NB4 (cell line): ENCODE results near the gene NDUFA13.

Experiments
- DNase-seq: peaks from one replicate; pipeline ENCODE4 v3.0.0; 2010; ENCODE audit warnings: low read depth
- H3K4me3 ChIP-seq: one replicate; pipeline ENCODE4 v1.5.1; 2011; ENCODE audit warnings: mild to moderate bottlenecking, low read depth, low read length, moderate library complexity
- MYC ChIP-seq: IDR thresholded peaks from 2 replicates; pipeline ENCODE4 v1.6.1; 2011; ENCODE audit warnings: low read depth, low read length
- POLR2A ChIP-seq: IDR thresholded peaks from 2 replicates; pipeline ENCODE4 v1.6.1; 2011; ENCODE audit warnings: mild to moderate bottlenecking; ENCODE audit not compliant: insufficient read length; ENCODE audit errors: extremely low read depth
- TF ChIP-seq, protein P1 (sequence below): IDR thresholded peaks from one replicate; pipeline ENCODE4 v1.5.1; 2012; ENCODE audit warnings: low read depth, low read length
- TF ChIP-seq, protein P2 (sequence below): IDR thresholded peaks from 2 replicates; pipeline ENCODE4 v1.6.1; 2011; ENCODE audit warnings: low read depth, low read length

NDUFA13 gene

DNA sequence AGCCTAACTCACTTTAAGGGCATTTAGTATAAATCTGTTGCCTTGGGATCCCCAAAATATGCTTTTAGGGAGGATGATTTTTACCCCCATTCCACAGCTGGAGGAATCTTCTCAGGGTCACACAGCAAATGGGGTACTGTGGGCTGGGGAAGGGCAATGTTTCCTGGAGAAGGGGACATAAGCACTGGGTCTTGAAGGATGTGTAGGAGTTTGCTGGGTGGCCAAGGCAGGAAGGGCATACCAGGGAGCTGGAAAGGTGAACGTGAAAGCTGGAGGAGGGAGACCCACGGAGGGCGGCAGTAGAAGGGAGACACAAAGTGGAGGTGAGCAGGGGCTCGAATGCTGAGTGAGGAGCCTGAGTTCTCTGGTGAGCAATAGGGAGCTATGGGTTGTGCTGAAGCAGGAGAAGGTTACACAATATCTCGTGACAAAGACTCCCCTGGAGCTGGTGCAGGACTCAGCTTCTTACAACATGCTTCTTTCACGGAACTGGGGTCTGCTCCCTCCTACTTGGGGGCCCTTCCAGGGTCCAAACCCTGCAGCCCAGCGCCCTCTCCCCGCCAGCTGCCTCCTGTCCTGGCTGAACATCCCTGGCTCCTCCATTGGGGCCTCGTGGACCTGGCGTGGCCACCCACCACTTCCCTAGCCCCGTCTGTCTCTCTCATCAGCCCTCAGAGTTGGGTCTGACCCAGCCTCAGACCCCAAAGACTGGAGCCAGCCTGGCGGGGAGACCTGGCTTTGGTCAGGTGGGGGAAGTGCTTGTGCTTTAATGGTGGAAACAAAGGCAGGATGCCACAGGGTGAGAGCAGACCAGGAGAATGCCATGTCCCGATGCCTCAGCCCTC, 33.1 kb downstream of the NDUFA13 start:
- TF ChIP-seq, protein P1, sequence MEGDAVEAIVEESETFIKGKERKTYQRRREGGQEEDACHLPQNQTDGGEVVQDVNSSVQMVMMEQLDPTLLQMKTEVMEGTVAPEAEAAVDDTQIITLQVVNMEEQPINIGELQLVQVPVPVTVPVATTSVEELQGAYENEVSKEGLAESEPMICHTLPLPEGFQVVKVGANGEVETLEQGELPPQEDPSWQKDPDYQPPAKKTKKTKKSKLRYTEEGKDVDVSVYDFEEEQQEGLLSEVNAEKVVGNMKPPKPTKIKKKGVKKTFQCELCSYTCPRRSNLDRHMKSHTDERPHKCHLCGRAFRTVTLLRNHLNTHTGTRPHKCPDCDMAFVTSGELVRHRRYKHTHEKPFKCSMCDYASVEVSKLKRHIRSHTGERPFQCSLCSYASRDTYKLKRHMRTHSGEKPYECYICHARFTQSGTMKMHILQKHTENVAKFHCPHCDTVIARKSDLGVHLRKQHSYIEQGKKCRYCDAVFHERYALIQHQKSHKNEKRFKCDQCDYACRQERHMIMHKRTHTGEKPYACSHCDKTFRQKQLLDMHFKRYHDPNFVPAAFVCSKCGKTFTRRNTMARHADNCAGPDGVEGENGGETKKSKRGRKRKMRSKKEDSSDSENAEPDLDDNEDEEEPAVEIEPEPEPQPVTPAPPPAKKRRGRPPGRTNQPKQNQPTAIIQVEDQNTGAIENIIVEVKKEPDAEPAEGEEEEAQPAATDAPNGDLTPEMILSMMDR, result no peak
- TF ChIP-seq MYC (peak; percentile 48), POLR2A (no peak)
- TF ChIP-seq, protein P2, sequence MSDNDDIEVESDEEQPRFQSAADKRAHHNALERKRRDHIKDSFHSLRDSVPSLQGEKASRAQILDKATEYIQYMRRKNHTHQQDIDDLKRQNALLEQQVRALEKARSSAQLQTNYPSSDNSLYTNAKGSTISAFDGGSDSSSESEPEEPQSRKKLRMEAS, result peak; percentile 40; the same call in 1 of the 2 replicates
- peak overlapping the region; percentile 16 for H3K4me3 ChIP-seq
- peak; percentile 92 for DNase-seq

DNA sequence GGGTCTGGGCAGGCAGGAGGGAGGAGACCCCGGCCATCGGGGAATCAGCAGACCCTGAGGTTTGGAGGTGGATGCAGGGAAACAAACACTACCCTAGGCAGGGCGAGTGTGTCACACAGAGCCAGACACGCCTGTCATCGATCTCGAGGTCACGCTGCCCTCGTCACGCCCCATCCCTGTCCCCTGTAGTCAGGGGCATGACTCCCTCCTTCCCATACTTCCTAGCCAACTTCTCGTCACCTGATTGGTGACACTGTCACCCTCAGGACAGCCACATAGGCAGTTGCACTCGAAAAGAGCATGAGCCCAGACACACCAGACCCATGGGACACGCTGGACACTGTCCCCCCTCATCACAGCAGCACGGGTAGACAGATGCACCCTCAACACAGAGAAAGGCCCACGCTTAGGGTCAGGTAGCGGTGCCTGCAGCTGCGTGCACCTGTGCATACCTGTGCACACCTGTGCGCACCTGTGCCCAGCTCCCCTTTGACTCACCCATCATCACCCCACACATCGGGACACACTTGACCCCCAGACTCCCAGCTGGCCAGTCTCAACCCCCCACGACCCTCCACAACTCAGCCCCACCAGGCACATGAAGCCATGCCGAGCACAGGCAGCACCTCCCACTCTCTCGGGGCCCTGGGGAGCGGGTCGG, 33.9 kb downstream of the NDUFA13 start:
- peak; percentile 55 for DNase-seq
- H3K4me3 ChIP-seq, result no peak overlapping the region
- TF ChIP-seq POLR2A, result no peak
- TF ChIP-seq, protein P1, result no peak

DNA sequence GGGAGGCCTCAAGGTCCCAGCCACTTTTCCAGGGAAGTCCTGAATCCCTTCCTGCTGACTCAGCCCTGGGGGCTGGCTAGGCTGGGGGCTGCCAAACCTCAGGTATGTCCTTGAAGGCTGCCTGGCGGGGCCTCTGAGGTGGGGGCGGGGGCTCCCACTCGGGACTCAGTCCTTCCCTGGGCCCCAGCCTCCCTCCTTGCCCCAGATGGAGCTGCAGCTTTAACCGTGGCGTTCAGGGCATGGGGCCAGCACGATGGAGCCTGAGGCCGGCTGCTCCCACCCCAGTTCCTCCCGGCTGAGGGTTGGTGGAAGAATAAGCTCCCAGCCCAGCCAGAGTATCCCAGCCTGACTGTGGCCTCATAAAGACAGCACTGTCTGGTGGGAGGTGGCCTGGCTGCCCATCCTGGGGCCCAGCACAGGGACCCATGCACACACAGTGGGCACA, 34.5 kb downstream of the NDUFA13 start:
- no peak for TF ChIP-seq POLR2A
- TF ChIP-seq, protein P2, result no peak
- no peak for DNase-seq
- no peak overlapping the region for H3K4me3 ChIP-seq

DNA sequence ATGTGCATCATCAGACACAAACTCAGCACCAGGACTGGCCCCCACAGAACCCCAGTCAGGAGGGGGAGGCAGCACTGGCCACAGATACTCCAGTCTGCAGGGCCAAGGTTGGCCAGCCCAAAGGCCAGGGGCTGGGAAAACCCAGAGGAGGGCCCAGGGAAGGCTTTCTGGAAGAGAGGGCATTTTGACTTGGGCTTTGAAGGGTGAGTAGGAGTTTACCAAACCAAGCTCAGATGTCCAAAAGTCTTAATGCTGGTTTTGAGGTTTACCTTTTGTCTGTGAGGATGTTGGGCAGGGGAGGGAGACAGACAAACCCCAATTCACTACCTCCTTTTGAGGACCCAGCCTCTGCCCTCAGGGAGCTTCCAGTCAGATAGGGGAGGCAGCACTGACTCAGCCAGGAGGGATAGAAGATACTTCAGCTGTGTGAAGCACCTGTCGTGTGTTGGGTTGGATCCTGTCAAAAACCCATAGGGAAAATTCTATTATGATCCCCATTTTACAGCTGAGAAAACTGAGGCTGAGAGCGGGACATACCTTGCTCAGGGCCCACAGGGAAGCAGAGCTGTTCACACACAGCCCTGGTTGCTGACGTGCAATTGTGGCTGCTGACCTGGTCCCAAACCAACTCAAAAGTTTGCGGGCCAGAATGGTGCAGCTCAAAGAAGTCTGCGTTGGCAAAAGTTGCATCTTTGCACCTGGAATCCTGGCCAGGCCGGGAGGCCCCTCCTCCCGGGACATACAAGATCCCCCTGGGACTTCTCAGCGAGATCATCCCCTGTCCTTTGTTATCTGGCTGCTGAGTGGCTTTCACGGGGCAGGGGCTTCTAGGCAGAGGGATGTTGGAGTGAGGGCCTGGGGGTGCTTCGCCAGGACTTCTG, 35.2 kb downstream of the NDUFA13 start:
- no peak overlapping the region for H3K4me3 ChIP-seq
- no peak for TF ChIP-seq POLR2A
- TF ChIP-seq, protein P2, result no peak
- no peak for TF ChIP-seq MYC
- TF ChIP-seq, protein P1, result no peak
- DNase-seq, result no peak

DNA sequence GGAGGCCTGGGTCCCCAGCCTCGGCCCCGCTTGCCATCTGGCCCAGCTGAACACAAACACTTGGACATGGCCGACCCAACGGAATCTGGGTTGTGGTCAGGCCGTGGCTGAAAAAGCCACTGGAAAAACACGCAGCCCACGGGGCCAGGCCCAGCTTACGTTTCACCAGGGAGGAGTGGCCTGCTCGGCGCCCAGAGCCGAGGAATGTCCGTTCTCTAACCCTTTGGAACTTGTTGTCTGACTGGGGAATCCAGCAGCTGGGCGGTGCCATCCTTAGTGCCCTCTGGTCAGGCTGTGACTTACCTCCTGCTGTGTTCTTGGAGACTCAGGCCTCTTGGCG, 35.8 kb downstream of the NDUFA13 start:
- no peak for DNase-seq
- TF ChIP-seq POLR2A (no peak), MYC (no peak)
- TF ChIP-seq, protein P1, result no peak
- TF ChIP-seq, protein P2, result no peak
- H3K4me3 ChIP-seq, result no peak overlapping the region
